Brain pericyte (primary cell): ENCODE data around the gene BRF1.

Source experiments
- DNase-seq: peaks from one replicate; pipeline ENCODE4 v3.0.0-alpha.2; 2012; ENCODE audit warnings: low read depth, low spot score

Gene BRF1

GRCh38 chr14:105229099-105229655 lies 71.6 kb downstream of the BRF1 start:
- DNase-seq: no peak

DNA sequence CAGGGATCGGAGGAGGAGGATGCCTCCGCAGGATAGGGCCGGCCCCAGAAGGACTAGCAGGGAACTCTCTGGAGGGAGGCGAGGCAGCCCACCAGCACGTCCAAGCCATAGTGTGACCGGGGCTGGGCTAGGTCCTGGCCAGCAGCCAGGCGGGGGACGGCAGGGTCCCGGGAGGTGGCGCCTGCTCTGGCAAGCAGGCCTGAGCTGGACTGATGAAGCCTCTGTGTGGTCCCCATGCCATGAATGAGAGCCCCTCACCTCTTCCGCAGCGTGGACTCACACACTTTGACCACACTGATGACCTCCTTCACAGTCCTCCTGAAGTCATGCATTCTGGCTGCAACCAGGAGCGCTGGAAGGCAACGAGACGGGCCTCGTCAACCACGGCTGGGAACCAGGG lies 72.2 kb downstream of the BRF1 start:
- no peak for DNase-seq

- no peak for DNase-seq
Observed at GRCh38 chr14:105227346-105227745, 73.5 kb downstream of the BRF1 start.

DNA sequence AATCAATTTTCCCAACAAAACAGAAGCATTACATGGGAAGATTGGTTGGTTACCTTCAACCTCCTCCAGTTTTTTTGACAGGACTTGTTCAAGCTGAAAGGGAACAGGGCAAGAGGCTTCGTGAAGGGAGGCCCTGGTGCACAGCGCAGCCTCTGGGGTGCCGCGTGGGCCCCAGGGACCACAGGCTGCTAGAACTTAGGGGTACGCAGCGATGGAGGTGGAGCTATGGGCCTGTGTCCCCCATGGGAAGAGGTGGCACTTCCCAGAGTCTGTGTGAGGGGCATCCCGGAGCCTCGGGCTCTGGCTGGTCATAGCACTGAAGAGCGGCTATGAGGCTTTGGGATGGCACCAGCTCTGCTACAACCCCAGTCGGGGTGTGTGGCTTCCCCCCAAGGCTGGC lies 74.6 kb downstream of the BRF1 start:
- no peak for DNase-seq

DNA sequence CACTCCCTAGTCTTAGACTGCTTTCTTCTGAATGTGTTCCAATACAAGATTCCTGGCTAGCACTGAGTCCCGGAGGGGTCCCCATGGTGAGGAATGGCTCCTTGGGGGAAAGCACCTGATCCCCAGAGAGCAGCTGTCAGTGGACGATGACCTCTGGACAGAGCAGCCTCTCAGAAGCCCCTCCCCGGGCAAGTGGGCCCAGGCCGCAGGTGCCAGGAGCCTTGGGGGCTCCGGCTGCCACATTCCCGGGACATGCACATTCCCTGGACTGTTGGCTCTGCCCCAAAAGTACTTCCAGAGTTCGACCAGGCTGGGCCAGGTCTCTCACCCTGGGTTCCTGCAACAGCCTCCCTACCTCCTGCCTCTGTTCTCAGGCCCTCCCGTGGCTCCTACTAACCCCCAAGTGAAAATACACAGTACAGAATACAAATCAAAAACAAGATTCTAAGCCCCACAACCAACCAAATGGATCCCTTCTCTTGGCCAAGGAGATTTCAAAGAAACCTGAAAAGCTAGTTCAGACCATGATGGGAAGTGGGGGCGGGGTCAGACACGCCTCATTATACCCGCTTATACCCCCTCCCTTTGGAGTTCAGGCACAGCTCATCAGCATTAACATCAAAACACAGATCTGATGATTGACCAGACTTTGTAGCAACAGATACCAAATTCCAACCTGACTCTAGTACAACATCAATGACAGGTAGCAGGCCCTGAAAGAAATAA lies 75.8 kb downstream of the BRF1 start:
- no peak for DNase-seq

DNA sequence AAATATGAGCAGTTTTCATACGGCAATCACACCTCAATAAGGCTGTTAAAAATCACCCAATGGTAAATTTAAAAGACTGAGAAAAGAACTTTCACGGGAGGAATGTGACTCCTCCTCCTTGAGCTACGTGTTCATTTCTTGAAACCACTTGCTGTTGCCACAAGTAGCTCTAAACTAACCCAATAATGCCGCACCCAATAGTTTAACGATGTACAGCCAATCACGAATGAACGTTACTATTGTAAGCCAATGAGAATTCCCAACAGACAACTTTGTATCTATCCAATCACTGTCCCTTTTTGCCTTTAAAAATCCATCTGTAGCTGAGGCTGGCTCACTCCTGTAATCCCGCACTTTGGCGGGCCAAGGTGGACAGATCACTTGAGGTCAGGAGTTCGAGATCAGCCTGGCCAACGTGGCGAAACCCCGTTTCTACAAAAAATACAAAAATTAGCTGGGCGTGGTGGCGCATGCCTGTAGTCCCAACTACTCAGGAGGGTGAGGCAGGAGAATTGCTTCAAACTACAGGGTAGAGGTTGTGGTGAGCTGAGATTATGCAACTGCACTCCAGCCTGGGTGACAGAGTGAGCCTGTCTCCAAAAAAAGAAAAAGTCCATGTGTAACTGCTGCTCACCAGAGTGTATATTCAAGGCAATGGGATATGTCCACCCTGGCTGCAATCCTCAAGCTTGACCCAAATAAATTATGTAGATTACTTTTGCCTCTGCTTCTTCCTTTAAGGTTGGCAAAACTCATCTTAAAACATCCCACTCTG lies 76.8 kb downstream of the BRF1 start:
- DNase-seq: no peak

GRCh38 chr14:105223260-105223659 lies 77.5 kb downstream of the BRF1 start:
- no peak for DNase-seq

GRCh38 chr14:105221598-105222178 lies 79.1 kb downstream of the BRF1 start:
- no peak for DNase-seq

DNA sequence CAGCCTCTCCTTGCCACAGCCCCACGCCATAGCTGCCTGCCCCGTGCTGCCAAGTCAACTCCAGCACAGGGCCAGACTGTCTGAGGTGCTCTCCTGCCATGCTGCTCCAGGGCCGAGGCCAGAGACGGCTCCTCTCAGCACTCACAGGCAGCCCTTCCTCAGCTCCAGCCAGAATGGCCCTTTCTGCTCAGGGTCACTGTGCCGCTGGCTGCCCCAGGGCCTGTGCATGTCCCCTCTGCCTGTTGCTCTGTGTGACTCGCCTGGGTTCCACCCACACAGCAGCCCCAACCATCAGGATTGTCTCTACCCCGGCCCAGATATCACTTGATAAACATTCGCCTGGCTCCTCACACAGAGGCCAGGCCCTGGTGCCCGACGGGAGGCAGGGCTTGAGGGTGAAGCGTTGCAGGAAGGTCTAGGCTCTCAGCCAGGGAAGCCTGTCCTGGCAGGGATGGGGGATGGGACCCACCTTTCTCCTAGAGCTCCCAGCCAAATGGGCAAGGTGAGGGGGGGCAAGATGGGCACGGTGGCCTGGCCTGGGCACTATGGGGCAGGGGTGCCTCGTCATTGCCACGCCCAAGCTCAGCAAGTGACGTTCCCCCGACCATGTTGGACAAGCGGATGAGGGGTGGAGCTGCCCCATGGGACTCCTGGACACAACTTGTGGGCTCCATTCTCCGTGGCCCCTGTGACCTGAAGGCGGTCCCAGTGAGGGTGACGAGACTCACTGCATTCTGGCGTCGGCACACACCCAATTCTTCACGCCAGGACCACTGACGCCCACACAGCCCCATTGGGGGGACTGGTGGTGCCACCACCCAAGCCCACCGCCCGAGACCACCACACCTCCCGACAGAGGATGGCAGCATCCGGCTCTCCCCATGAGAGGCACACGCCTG lies 79.9 kb downstream of the BRF1 start:
- DNase-seq: no peak

GRCh38 chr14:105219753-105220152 lies 81.0 kb downstream of the BRF1 start:
- DNase-seq: no peak

DNA sequence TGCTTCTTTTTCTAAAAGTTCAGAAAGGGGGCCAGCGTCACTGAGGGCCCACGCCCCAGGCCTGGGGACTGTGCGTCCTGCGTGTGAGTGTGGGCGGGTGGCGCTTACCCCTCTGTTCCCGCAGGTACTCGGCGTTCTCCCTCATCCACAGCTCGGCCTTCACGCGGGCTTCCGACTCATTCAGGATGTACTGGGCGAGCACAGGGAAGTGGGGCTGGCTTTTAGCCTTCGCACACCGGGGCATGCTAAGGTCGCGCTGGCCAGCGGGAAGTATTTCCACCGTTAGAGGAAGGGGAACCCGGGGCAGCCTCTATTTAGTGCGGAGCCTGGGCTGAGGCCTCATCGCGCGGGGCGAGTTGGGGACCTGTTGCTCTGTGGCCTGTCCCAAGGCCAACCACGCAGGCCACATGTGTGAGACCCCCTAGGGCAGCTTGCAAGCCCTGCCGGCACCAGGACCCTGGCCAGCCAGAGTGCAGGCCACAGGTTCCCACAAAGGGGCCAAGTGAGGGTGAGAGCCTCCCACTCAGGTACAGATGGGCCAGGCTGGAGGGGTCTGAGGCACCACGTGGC lies 81.7 kb downstream of the BRF1 start:
- no peak for DNase-seq

DNA sequence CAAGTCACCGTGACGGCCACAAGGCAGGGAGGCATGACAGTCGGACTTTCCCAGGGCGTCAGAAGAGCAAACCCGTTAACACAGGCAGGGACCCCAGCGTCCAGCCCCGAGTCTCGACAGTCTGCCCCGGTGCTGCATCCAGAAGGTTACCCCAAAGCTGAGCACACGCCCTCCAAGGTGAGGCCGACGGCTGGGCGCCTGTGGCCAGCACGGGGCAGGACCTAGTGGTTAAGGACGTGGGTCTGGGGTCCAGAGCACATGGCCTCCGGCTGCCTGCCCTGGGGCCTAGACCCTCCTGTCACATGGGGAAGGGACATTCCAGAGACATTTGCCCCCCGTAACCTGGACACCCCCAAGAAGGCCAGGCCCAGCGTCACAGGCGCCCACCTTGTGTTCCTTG lies 82.2 kb downstream of the BRF1 start:
- DNase-seq: no peak

- no peak for DNase-seq
Observed at GRCh38 chr14:105217774-105218173, 83.0 kb downstream of the BRF1 start.

DNA sequence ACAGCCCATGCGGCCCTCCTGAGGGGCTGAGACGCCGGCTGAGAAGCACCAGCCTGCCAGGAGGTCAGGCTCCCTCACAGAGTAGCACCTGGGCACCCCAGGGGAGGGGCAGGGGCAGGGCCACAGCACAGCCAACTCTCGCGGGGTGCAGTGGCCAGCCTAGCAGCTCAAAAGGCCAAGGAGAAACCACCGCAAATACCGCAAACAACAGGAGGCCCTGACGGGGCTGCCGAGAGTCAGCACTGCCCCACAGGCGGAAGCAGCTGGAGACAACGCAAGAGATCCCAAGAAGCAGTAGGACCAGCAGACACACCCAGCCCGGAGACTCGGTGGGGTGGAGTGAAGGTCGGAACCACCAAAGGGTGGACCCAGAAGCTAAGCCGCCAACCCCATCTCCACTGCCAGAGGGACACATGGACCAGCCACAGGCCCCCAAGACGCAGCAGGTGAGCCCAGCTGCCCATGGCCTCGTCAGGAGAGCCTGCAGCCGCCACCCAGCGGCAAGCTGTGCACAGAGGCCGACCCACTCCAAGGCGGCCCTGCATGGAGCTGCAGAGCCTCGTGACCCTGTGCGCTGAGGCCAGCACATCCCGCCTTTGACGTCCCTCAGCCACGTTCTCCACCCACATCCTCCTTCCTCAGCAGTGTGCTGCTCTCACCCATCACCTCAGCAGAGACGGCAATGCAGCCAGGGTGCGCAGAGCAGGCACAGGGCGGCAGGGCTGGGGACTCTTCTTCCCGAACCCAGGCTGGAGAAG lies 84.1 kb downstream of the BRF1 start:
- no peak for DNase-seq

- no peak for DNase-seq
Observed at GRCh38 chr14:105215602-105216001, 85.2 kb downstream of the BRF1 start.

DNA sequence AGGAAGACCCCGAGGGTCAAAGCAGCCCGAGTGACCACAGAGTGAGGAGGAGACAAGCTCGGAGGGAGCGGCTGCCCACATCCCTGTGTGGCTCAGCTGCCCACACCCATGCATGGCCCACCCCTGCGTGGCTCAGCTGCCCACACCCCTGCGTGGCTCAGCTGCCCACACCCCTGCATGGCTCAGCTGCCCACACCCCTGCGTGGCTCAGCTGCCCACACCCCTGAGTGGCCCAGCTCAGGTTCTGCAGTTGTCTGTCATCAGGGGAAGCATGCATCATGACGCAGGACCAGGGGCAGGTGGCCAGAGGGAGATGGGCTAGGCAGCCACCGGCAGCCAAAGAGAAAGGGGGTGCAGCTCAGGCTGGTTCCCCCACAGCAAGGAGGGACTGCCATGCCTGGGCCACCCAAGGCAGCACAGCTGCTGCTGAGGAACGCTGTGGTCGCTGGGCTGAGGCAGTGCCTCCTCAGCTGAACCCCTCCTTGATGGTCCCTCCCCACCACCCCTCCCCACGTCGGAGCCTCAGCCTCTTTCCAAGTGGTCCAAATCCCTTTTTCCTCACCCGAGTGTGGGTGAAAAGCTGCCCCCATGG lies 86.4 kb downstream of the BRF1 start:
- DNase-seq: no peak

- DNase-seq: no peak
Observed at GRCh38 chr14:105213361-105213760, 87.4 kb downstream of the BRF1 start.

DNA sequence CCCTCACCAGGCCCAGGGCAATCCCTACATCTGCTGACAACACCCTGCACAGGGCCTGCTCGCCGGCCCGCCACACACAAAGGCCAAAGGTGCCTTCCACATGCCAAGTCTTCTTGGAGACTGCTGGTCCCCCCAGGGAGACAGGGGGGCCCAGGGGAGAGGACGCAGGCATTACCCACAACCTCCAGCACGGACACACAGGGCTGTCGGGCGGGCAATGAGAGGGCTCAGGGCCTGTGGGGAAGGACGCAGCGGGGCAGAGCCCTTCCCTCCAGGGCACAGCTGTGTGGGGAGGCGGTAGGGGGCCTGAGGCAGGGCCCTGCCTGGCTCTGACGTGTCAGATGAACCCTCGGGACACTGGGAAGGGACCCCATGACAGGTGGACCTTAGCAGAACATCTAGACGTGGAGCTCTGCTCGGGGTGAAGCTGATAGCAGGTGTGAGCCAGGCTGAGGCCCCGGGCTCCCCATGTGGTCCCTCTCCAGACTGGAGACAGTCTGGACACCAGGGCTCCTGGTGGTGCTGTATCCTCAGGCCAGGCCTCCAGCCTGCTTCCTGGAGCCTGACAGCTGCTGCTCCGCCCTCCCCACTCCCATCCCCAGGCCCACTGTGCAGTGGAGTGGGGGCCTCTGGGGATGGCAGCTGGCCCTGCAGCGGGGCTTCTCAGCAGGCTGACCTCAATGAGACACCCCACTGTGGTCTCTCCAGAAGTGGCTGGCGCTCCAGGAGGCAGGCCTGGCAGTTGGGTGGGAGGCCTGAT lies 88.1 kb downstream of the BRF1 start:
- DNase-seq: no peak

- DNase-seq: no peak
Observed at GRCh38 chr14:105211758-105212089, 89.1 kb downstream of the BRF1 start.
